ENCODE measurements around the gene CALCOCO1. TPM values are rescaled to one million over a fixed set of nuclear protein-coding genes. Genes with fewer than 3 reads are reported as not detected.

Gene CALCOCO1
- total RNA-seq, 1 donor from 2014 or later: 111 TPM

GRCh38 chr12:53752192-53752601 lies 24.9 kb upstream of the CALCOCO1 start:
- no peak for DNase-seq (ENCODE audit: low spot score)

- no peak for DNase-seq (ENCODE audit: low spot score)
Observed at GRCh38 chr12:53751336-53752191, 24.3 kb upstream of the CALCOCO1 start, which contains the start of gene CISTR. Gene CISTR (minus strand): TSS chr12:53751979.

GRCh38 chr12:53750812-53751335 lies 23.6 kb upstream of the CALCOCO1 start:
- no peak for DNase-seq (ENCODE audit: low spot score)

GRCh38 chr12:53749986-53750811 lies 22.9 kb upstream of the CALCOCO1 start:
- DNase-seq (ENCODE audit: low spot score): no peak

GRCh38 chr12:53748072-53748840 lies 21.0 kb upstream of the CALCOCO1 start:
- no peak for DNase-seq (ENCODE audit: low spot score)

- no peak for DNase-seq (ENCODE audit: low spot score)
Observed at GRCh38 chr12:53747095-53747494, 19.8 kb upstream of the CALCOCO1 start.

GRCh38 chr12:53746592-53747092 lies 19.4 kb upstream of the CALCOCO1 start:
- DNase-seq (ENCODE audit: low spot score): peak; percentile 94

GRCh38 chr12:53744751-53745150 lies 17.5 kb upstream of the CALCOCO1 start:
- no peak for DNase-seq (ENCODE audit: low spot score)

GRCh38 chr12:53744130-53744441 lies 16.8 kb upstream of the CALCOCO1 start:
- no peak for DNase-seq (ENCODE audit: low spot score)

- DNase-seq (ENCODE audit: low spot score): peak; percentile 67
Observed at GRCh38 chr12:53743266-53744129, 16.2 kb upstream of the CALCOCO1 start.

- DNase-seq (ENCODE audit: low spot score): no peak
Observed at GRCh38 chr12:53740130-53740491, 12.9 kb upstream of the CALCOCO1 start.

- DNase-seq (ENCODE audit: low spot score): no peak
Observed at GRCh38 chr12:53739214-53740129, 12.2 kb upstream of the CALCOCO1 start.

GRCh38 chr12:53738406-53739213 lies 11.4 kb upstream of the CALCOCO1 start:
- DNase-seq (ENCODE audit: low spot score): no peak

GRCh38 chr12:53737951-53738405 lies 10.7 kb upstream of the CALCOCO1 start:
- no peak for DNase-seq (ENCODE audit: low spot score)

- no peak for DNase-seq (ENCODE audit: low spot score)
Observed at GRCh38 chr12:53737093-53737808, 10.0 kb upstream of the CALCOCO1 start.

- no peak for DNase-seq (ENCODE audit: low spot score)
Observed at GRCh38 chr12:53736592-53736991, 9.3 kb upstream of the CALCOCO1 start.

- DNase-seq (ENCODE audit: low spot score): no peak
Observed at GRCh38 chr12:53735556-53735955, 8.3 kb upstream of the CALCOCO1 start.

- no peak for DNase-seq (ENCODE audit: low spot score)
Observed at GRCh38 chr12:53734425-53734824, 7.2 kb upstream of the CALCOCO1 start.

Data from ureter (tissue), 1 donor.